Measurements from ENCODE around the gene EARS2. TPM values are rescaled to one million over a fixed set of nuclear protein-coding genes. Genes with fewer than 3 reads are reported as not detected.
"Not testable (repeated sequence)": the region's sequence is repeated elsewhere in the genome, so short reads cannot be mapped to it uniquely, and the experiment has no call there.

Gene EARS2
- total and polyA plus RNA-seq, 2 donors (not counting 1 experiment from before 2014, with no cell fraction given) = 27.3 to 40.3 TPM

- H3K4me3 ChIP-seq (replicated peaks in 1 of 4; ENCODE audit: control extremely low read depth in 1 of 4, insufficient read depth in 1 of 4, low read depth in 3 of 4, low read length in 4 of 4) = no peak overlapping the region
- H3K4me1 ChIP-seq (ENCODE audit: control insufficient read depth, extremely low read depth, insufficient read depth, low read length) = no peaks in the 10 kb centered on the region
- H3K27ac ChIP-seq (ENCODE audit: insufficient read depth, low read length) = no peak overlapping the region
- no peak for TF ChIP-seq EZH2 (IDR thresholded peaks at IDR 0.05; ENCODE audit: low read length, missing control alignments)
- TF ChIP-seq CTCF (conservative IDR thresholded peaks at IDR 0.05 in 1 of 2, IDR thresholded peaks at IDR 0.05 in 1 of 2; ENCODE audit: low read depth in 1 of 2, low read length in 2 of 2) = no peak
- H3K27me3 ChIP-seq (ENCODE audit: control insufficient read depth, insufficient read depth, low read length) = no peaks in the 10 kb centered on the region
- no peaks in the 10 kb centered on the region for H3K9me3 ChIP-seq (ENCODE audit: control insufficient read depth, insufficient read depth, low read depth, low read length)
- no peak overlapping the region for H3K4me2 ChIP-seq (ENCODE audit: extremely low read depth, insufficient read depth, low read length)
- no peaks in the 10 kb centered on the region for H4K20me1 ChIP-seq (ENCODE audit: control insufficient read depth, extremely low read depth, insufficient read depth, low read length)
- no peaks in the 10 kb centered on the region for H3K79me2 ChIP-seq (ENCODE audit: control insufficient read depth, insufficient read depth, low read length)
- peaks cover 30% of the 10 kb centered on the region for H3K36me3 ChIP-seq (ENCODE audit: control insufficient read depth, insufficient read depth, low read length)
- H2AFZ ChIP-seq (ENCODE audit: low read length) = no peak overlapping the region
- no peak overlapping the region for H3K9ac ChIP-seq (ENCODE audit: insufficient read depth, low read length)
- no peak for DNase-seq (ENCODE audit: low read depth in 2 of 2)
Measured at GRCh38 chr16:23485257-23485614, 71.9 kb downstream of the EARS2 start.

GRCh38 chr16:23484510-23485256 is 72.5 kb downstream of the EARS2 start:
- Histone ChIP-seq H4K20me1 (ENCODE audit: control insufficient read depth, extremely low read depth, insufficient read depth, low read length) (no peaks in the 10 kb centered on the region), H3K79me2 (ENCODE audit: control insufficient read depth, insufficient read depth, low read length) (no peaks in the 10 kb centered on the region), H2AFZ (ENCODE audit: low read length) (no peak overlapping the region), H3K4me3 (replicated peaks in 1 of 4; ENCODE audit: control extremely low read depth in 1 of 4, insufficient read depth in 1 of 4, low read depth in 3 of 4, low read length in 4 of 4) (no peak overlapping the region), H3K9ac (ENCODE audit: insufficient read depth, low read length) (no peak overlapping the region), H3K36me3 (ENCODE audit: control insufficient read depth, insufficient read depth, low read length) (peaks cover 34% of the 10 kb centered on the region), H3K4me1 (ENCODE audit: control insufficient read depth, extremely low read depth, insufficient read depth, low read length) (no peaks in the 10 kb centered on the region), H3K9me3 (ENCODE audit: control insufficient read depth, insufficient read depth, low read depth, low read length) (no peaks in the 10 kb centered on the region), H3K27me3 (ENCODE audit: control insufficient read depth, insufficient read depth, low read length) (no peaks in the 10 kb centered on the region), H3K4me2 (ENCODE audit: extremely low read depth, insufficient read depth, low read length) (no peak overlapping the region), H3K27ac (ENCODE audit: insufficient read depth, low read length) (no peak overlapping the region)
- TF ChIP-seq EZH2 (IDR thresholded peaks at IDR 0.05; ENCODE audit: low read length, missing control alignments) (no peak), CTCF (conservative IDR thresholded peaks at IDR 0.05 in 1 of 2, IDR thresholded peaks at IDR 0.05 in 1 of 2; ENCODE audit: low read depth in 1 of 2, low read length in 2 of 2) (no peak)
- no peak for DNase-seq (ENCODE audit: low read depth in 2 of 2)

- not testable (repeated sequence) for DNase-seq (ENCODE audit: low read depth in 2 of 2); H3K4me3 ChIP-seq (replicated peaks in 1 of 4; ENCODE audit: control extremely low read depth in 1 of 4, insufficient read depth in 1 of 4, low read depth in 3 of 4, low read length in 4 of 4); H4K20me1 ChIP-seq (ENCODE audit: control insufficient read depth, extremely low read depth, insufficient read depth, low read length); H3K79me2 ChIP-seq (ENCODE audit: control insufficient read depth, insufficient read depth, low read length); H3K27ac ChIP-seq (ENCODE audit: insufficient read depth, low read length); H3K9ac ChIP-seq (ENCODE audit: insufficient read depth, low read length); H3K27me3 ChIP-seq (ENCODE audit: control insufficient read depth, insufficient read depth, low read length); H2AFZ ChIP-seq (ENCODE audit: low read length); H3K4me2 ChIP-seq (ENCODE audit: extremely low read depth, insufficient read depth, low read length); H3K9me3 ChIP-seq (ENCODE audit: control insufficient read depth, insufficient read depth, low read depth, low read length); H3K4me1 ChIP-seq (ENCODE audit: control insufficient read depth, extremely low read depth, insufficient read depth, low read length)
- peaks cover 37% of the 10 kb centered on the region for H3K36me3 ChIP-seq (ENCODE audit: control insufficient read depth, insufficient read depth, low read length)
Measured at GRCh38 chr16:23483492-23483891, 73.7 kb downstream of the EARS2 start.

Data from fibroblast of lung (primary cell).